ENCODE measurements around the gene TMEM45B. TPM values are rescaled to one million over a fixed set of nuclear protein-coding genes. Genes with fewer than 3 reads are reported as not detected.

TMEM45B gene
- total and polyA plus RNA-seq, 2 of the 13 experiments (the other 11 are each of a cell fraction or from before 2014, with no cell fraction given): 29.1 to 181 TPM

DNA sequence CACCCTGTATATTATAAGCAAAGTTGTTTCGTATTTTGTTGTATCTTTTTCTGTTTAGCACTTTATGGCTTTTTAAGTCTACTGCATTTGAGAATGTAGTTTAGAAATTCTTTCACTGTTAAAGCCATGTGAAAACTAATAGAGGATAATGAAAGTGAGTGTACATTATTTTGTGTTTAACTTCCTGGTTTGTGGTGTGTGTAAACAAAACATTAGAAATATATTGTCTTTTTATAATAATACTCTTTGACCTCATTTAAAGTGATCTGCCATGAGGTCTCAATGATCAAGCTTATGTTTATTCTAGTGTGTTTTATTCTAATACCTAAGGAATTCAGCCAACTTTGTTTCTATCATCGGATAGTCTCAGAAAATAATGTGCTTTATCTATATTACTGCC, 27.4 kb upstream of the TMEM45B start:
- H3K27ac ChIP-seq (ENCODE audit: extremely low read length, insufficient read depth, low read length): no peak overlapping the region
- no TSS peak for BruUV-seq (replicated peaks)
- TF ChIP-seq, protein P1, sequence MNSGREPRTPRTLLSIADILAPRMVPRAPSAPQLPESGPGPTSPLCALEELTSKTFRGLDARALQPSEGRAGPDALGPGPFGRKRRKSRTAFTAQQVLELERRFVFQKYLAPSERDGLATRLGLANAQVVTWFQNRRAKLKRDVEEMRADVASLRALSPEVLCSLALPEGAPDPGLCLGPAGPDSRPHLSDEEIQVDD (CRISPR knock-in tag; IDR thresholded peaks at IDR 0.05; ENCODE audit: borderline replicate concordance): no peak
- TF ChIP-seq, protein P2, sequence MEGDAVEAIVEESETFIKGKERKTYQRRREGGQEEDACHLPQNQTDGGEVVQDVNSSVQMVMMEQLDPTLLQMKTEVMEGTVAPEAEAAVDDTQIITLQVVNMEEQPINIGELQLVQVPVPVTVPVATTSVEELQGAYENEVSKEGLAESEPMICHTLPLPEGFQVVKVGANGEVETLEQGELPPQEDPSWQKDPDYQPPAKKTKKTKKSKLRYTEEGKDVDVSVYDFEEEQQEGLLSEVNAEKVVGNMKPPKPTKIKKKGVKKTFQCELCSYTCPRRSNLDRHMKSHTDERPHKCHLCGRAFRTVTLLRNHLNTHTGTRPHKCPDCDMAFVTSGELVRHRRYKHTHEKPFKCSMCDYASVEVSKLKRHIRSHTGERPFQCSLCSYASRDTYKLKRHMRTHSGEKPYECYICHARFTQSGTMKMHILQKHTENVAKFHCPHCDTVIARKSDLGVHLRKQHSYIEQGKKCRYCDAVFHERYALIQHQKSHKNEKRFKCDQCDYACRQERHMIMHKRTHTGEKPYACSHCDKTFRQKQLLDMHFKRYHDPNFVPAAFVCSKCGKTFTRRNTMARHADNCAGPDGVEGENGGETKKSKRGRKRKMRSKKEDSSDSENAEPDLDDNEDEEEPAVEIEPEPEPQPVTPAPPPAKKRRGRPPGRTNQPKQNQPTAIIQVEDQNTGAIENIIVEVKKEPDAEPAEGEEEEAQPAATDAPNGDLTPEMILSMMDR (CRISPR knock-in tag; IDR thresholded peaks at IDR 0.05): no peak
- no peak for TF ChIP-seq ADNP (CRISPR knock-in tag; IDR thresholded peaks at IDR 0.05)
- TF ChIP-seq NFKBIZ (CRISPR knock-in tag; IDR thresholded peaks at IDR 0.05): no peak
- no peak for TF ChIP-seq ZNF605 (CRISPR knock-in tag; IDR thresholded peaks at IDR 0.05)
- TF ChIP-seq ZNF12 (CRISPR knock-in tag; IDR thresholded peaks at IDR 0.05): no peak
- TF ChIP-seq NCOA1 (CRISPR knock-in tag; IDR thresholded peaks at IDR 0.05): no peak
- TF ChIP-seq SPEN (CRISPR knock-in tag; IDR thresholded peaks at IDR 0.05; ENCODE audit: low read depth): no peak
- no peak for TF ChIP-seq POLR2AphosphoS5 (IDR thresholded peaks at IDR 0.05; ENCODE audit: low read depth, low read length)
- TF ChIP-seq TEAD3 (CRISPR knock-in tag; optimal IDR thresholded peaks at IDR 0.05; ENCODE audit: borderline replicate concordance): no peak
- TF ChIP-seq PAX8 (CRISPR knock-in tag; IDR thresholded peaks at IDR 0.05; ENCODE audit: borderline replicate concordance): no peak
- TF ChIP-seq ZNF354B (CRISPR knock-in tag; IDR thresholded peaks at IDR 0.05): no peak
- TF ChIP-seq CC2D1A (CRISPR knock-in tag; IDR thresholded peaks at IDR 0.05): no peak
- TF ChIP-seq, protein P3, sequence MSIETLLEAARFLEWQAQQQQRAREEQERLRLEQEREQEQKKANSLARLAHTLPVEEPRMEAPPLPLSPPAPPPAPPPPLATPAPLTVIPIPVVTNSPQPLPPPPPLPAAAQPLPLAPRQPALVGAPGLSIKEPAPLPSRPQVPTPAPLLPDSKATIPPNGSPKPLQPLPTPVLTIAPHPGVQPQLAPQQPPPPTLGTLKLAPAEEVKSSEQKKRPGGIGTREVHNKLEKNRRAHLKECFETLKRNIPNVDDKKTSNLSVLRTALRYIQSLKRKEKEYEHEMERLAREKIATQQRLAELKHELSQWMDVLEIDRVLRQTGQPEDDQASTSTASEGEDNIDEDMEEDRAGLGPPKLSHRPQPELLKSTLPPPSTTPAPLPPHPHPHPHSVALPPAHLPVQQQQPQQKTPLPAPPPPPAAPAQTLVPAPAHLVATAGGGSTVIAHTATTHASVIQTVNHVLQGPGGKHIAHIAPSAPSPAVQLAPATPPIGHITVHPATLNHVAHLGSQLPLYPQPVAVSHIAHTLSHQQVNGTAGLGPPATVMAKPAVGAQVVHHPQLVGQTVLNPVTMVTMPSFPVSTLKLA (IDR thresholded peaks at IDR 0.05): no peak
- H3K36me3 ChIP-seq (replicated peaks in 1 of 2; ENCODE audit: control insufficient read depth in 1 of 2, insufficient read depth in 2 of 2, low read length in 2 of 2): no peaks in the 10 kb centered on the region
- POLR2A ChIA-PET: no interaction called here
- CTCF ChIA-PET (ENCODE audit: low intra/inter-chr PET ratio, low total read pairs): no interaction called here
- FAIRE-seq: no peak
- H3K9me3 ChIP-seq (ENCODE audit: low read length): no peaks in the 10 kb centered on the region
- peaks cover 0 to 6% of the 10 kb centered on the region in 2 experiments; a peak in 1 of 5 replicates for H3K27me3 ChIP-seq (ENCODE audit: control insufficient read depth in 1 of 2, insufficient read depth in 2 of 2, low read length in 2 of 2)
- H3K79me2 ChIP-seq (ENCODE audit: insufficient read depth, low read length): no peaks in the 10 kb centered on the region
- in situ Hi-C loops (cut with HindIII; ENCODE audit: extremely low pct_ligation_motif_present, low pct_unique_long_range_greater_than_20kb): loop anchor here (10.0 to 25.0 kb wide), 2 partner anchors 87 to 349 kb away; no protein-coding TSS in a partner anchor
- no peak overlapping the region for H3K4me3 ChIP-seq (replicated peaks in 1 of 3; ENCODE audit: insufficient read depth in 1 of 3, low read depth in 2 of 3, low read length in 3 of 3)
- DNase-seq (ENCODE audit: low spot score): no peak
- H3K9ac ChIP-seq (ENCODE audit: insufficient read depth, low read depth, low read length): no peak overlapping the region
- no peak overlapping the region for H3K4me2 ChIP-seq (ENCODE audit: low read depth, low read length)
- H4K20me1 ChIP-seq (ENCODE audit: insufficient read depth, low read length): no peaks in the 10 kb centered on the region
- peaks cover 66% of the 10 kb centered on the region for H3K4me1 ChIP-seq (ENCODE audit: insufficient read depth, low read length)
- intact Hi-C loops (cut with micrococcal nuclease; ENCODE audit: unreplicated experiment): loop anchor here (5.0 kb wide), 4 partner anchors 39 to 344 kb away; no protein-coding TSS in a partner anchor
- H2AFZ ChIP-seq (ENCODE audit: low read length): no peak overlapping the region
- ATAC-seq: no peak
- 93% methylated on average over 2 of the region's 2 CpGs for WGBS (ENCODE audit: low lambda C conversion rate)
